ENCODE results near the gene IPMK.
"Not testable (repeated sequence)": the region's sequence is repeated elsewhere in the genome, so short reads cannot be mapped to it uniquely, and the experiment has no call there.

IPMK gene

DNA sequence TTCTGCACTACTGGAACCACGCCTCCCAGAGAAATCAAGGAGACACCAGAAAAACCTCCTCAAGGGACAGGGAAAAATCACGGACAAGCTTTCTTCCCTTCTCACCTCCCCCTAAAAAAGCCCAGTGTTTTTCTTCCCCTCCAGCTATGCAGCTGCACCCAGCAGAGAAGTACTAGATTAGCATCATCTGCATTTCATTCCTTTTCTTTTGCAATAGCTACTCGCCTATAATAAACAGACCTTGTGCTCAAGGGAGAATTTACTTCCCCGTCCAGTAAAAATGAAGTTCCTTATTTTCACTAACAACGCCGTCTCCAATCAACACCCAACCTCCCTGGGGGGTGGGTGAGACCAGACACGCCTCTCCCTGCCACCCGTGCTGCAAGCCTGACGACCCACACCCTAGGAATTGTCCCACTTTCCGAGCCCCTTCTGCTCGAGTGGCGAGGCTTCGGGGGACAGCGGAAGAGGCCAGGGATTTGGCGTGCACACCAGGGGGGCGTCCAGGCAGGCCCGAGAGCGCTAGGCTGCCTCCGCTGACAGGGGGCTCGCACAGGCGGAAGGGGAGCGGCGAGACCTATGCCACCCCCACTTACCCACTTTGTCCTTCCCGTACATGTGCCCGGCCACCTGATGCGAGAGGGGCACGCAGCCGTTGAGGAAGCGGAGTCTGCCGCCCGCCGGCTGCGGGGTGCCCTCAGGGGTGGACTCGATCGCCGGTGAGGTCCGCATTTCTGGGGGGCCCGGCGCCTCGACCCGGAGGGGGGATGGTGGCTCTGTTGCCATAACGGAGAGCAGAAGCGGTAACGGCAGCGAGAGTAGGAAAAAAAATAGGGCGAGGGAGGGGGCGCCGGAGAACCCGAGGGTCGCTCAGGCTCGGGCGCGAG lies 625 bp downstream of the IPMK start:
- peak; percentile 94 for DNase-seq

DNA sequence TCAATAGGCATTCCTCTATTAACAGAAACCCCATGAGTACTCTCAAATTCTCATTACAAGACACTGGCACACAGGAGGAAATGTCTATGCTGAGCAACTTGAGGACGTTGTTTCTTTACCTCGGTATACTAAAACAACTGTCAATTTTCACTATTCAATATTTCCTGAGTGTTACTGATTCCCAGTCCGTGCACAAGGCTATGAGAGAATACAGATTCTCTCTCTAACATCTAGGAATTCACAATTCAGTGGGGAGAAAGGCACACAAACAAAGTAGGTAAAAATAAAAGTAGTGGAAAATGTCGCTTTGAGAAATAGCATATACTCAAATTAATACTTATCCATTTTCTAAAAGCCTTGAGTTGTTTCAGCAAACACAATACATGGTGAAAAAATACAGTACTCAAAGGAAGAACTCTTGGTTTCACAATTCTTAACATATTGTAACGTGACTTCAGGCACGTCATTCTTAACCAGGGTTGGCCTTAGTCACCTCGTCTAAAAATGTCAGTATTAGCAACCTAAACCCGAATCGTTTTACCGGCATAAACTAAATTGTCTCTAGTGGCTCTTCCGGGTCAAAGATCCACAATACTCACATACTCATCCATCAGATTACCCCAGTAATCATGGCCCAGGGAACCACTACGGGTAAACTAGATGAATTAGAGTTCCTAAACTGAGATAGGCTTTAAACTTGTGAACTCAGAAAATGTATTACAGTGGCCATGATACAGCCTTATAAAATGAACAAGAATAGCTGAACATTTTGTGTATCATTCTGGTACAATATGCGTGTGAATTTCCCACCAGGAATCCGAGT lies 1.5 kb downstream of the IPMK start:
- peak; percentile 59 for DNase-seq

DNA sequence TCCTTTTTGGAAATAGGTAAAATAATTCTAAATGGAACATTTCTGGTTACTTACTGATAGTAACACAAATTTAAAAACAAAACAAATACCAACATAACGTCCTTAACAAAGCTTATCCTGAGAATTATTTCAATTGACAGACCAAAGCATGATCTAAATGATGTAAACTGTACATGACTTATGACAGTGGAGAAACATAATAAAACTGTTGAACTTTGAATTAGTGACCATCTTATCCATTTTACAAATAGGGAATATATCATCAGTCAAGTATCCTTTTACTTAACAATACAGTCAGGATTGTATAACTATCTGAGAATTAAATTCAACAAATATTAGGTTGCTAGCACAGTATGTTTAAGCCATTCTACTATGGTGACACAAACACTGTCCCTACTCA lies 2.4 kb downstream of the IPMK start:
- DNase-seq, result no peak

DNA sequence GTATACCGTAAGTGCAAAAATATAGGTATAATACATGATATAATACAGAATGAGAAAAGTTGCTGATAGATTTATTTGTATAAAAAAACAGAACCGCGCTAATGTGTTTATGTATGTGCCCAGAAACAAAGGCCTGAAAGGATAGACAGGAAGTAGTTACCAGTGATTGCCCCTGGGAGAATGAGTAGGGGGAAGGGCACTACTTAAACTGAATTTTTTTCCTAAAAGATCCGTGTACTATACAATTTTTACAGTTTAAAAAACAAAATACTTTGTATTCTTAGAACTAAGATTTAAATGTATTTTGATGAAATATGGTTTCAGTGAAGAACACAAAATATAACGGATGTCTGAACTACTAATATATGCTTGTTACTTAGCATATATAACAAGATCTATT lies 2.9 kb downstream of the IPMK start:
- peak; percentile 35 for DNase-seq

DNA sequence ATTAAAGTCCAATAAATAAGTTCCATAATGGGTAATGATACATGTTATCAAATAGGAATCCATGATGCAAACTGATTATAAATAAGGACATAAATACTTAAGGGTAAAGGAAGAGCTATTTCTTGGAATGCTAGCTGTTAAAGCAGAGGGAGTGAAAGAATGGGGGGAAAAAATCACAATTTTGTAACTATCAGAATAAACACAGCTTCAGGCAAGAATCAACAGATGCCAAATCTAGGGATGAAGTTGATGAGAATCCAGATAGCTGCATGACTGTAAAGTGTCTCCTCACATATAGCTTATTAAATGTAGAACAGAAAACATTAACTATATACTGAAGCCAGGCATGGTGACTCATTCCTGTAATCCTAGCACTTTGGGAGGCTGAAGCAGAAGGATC lies 4.9 kb downstream of the IPMK start:
- DNase-seq, result no peak

DNA sequence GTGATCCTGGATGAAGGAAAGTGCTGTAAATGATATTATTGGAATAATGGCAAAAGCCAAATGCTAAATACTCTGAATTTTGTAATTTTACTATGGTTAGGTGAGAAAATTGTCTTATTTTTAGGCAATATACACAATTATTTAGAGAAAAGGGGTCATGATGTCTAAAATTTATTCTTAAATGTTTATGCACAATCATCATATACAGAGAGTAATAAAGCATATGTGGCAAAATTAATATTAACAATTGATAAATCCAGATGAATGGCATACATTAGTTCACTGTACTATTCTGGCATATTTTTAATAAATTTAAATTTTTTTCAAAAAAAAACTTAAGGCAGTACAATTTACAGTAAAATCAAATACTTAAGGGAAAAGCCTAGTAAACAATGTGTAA lies 7.4 kb downstream of the IPMK start:
- no peak for DNase-seq

DNA sequence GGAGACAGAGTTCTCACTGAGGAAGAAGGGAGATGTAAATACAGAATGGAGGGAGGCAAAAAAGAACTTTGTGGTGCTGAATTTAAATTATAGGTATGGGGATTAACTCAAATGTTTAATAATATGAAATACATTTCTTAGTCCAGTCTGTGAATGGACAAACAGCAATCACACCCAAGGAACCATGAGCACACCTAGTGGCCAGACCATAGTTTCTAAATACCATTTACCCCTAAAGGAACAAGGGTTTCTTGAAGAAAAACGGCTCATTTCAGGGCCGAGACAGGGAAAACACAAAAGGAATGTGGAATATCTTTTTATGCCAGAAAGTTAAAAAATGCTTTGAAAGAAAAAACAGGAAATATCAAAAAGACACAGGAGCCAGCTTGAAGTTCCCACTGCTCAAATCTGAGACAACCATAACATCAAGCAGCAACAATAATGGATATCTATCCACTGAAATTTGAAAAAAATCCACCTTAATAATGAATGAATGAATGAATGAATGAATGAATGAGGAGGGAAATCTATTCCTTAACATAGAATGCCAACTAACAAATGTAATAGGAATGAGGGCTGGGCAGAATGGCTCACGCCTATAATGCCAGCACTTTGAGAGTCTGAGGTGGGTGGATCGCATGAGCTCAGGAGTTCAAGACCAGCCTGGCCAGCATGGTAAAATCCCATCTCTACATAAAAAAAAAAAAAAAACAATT lies 8.6 kb downstream of the IPMK start:
- no peak for DNase-seq

DNA sequence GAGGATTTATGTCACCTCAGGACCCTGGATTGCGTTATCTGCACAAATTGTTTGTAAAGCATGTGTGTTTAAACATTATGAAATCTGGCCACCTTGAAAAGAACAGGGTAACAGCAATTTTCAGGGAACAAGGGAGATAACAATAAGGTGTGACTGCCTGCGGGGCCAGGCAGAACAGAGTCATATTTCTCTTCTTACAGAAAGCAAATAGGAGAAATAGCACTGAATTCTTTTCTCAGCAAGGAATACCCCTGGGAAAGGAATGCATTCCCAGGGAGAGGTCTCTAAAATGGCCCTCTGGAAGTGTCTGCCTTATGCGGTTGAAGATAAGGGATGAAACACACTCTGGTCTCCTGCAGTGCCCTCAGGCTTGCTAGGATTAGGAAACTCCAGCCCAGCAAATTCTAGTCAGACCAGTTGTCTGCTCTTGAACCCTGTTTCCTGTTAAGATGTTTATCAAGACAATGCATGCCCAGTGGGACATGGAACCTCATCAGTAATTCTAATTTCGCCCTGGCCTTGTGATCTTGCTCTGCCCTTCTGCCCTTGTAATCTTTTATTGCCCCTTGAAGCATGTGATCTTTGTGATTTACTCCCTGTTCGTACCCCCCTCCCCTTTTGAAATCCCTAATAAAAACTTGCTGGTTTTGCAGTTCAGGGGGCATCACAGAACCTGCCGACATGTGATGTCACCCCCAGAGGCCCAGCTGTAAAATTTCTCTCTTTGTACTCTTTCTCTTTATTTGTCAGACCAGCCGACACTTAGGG lies 11.5 kb downstream of the IPMK start:
- not testable (repeated sequence) for DNase-seq

DNA sequence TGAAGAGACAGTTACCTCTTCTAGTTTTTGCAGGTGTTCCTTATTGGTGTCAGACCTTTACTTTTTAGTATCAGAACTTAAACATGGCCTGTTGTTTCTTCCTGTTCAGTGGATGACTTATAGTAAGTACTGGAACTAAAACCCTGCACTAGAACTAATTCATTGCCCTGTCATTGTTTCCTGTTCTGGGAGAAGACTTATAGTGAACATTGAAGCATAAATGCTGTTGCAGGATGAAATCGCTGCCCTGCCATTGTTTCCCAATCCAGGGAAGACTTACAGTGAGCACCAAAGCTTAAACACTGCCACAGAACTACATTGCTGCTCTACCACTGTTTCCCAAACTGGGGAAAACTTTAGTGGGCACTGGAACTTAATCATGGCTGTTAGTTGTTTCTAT lies 13.1 kb downstream of the IPMK start:
- no peak for DNase-seq

DNA sequence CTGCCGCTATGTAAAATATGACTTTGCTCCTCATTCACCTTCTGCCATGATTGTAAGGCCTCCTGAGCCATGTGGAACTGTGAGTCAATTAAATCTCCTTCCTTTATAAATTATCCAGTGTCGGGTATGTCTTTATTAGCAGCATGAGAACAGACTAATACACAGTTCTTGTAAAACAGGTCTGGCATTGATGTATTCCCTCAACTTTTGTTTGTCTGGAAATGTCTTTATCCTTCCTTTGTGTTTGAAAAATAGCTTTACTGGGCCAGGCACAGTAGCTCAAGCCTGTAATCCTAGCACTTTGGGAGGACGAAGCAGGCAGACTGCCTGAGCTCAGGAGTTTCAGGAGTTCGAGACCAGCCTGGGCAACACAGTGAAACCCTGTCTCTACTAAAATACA lies 14.5 kb downstream of the IPMK start:
- no peak for DNase-seq

DNA sequence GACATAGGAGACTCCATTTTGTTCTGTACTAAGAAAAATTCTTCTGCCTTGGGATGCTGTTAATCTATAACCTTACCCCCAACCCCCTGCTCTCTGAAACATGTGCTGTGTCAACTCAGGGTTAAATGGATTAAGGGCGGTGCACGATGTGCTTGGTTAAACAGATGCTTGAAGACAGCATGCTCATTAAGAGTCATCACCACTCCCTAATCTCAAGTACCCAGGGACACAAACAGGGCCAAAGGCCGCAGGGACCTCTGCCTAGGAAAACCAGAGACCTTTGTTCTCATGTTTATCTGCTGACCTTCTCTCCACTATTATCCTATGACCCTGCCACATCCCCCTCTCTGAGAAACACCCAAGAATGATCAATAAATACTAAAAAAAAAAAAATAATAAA lies 23.0 kb downstream of the IPMK start:
- not testable (repeated sequence) for DNase-seq

DNA sequence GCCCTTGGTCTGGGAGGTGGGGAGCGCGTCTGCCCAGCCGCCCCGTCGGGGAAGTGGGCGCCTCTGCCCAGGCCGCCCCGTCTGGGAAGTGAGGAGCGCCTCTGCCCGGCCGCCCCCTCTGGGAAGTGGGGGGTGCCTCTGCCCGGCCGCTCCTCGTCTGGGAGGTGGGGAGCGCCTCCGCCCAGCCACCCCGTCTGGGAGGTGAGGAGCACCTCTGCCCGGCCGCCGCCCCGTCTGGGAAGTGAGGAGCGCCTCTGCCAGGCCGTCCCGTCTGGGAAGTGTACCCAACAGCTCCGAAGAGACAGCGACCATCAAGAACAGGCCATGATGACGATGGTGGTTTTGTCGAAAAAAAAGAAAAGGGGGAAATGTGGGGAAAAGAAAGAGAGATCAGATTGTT lies 23.5 kb downstream of the IPMK start:
- DNase-seq, result not testable (repeated sequence)

DNA sequence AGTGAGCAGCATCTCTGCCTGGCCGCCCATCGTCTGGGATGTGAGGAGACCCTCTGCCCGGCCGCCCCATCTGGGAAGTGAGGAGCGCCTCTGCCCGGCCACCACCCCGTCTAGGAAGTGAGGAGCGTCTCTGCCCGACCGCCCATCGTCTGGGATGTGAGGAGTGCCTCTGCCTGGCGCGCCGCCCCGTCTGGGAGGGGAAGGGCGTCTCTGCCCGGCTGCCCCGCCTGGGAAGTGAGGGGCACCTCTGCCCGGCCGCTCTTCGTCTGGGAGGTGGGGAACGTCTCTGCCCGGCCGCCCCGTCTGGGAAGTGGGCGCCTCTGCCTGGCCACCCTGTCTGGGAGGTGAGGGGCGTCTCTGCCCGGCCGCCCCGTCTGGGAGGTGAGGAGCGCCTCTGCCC lies 23.9 kb downstream of the IPMK start:
- DNase-seq, result not testable (repeated sequence)

DNA sequence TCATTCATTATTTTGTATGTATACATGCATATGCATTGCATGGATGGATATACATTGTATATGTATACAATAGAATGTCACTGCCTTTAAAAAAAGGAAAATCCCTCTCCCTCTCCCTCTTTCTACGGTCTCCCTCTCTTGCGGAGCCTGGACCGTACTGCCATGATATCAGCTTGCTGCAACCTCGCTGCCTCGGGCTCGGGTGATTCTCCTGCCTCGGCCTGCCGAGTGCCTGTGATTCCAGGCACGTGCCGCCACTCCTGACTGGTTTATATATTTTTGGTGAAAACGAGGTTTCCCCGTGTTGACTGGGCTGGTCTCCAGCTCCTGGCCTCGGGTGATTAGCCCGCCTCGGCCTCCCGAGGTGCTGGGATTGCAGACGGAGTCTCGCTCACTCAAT lies 24.4 kb downstream of the IPMK start:
- no peak for DNase-seq

DNA sequence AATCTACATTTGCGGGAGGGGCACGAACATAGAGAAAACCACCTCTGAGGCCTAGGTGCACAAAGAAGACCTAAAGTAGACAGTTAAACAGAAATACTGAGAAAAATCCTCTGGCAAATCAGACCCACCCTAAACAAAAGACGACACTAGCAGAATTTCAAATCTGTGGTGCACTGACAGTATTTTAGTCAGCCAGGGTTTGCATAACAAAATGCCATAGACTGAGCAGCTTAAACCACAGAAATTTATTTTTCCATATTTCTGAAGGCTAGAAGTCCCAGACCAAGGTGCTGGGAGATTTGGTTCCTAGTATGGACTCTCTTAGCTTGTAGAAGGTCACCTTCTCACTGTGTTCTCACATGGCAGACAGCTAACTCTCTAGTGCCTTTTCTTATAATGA lies 26.3 kb downstream of the IPMK start:
- DNase-seq, result no peak

DNA sequence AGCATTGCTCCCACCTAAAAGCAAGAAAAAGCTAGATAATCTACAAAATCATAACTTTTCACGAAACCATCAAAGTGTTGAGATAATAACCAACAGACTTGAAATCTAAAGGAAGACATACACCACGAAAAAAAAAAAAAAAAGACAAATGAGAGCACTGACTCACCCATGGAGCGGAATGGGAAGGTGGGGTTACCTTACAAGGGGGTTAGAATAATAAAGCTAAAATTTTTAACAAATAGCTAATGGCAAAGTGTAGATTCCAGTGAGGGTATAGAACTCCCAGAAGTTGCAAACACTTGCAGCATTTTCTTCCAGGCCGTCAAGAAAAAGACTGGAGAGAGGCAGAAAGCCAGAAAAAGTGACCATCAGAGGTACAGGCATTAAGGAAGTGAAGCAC lies 27.2 kb downstream of the IPMK start:
- DNase-seq, result no peak

DNA sequence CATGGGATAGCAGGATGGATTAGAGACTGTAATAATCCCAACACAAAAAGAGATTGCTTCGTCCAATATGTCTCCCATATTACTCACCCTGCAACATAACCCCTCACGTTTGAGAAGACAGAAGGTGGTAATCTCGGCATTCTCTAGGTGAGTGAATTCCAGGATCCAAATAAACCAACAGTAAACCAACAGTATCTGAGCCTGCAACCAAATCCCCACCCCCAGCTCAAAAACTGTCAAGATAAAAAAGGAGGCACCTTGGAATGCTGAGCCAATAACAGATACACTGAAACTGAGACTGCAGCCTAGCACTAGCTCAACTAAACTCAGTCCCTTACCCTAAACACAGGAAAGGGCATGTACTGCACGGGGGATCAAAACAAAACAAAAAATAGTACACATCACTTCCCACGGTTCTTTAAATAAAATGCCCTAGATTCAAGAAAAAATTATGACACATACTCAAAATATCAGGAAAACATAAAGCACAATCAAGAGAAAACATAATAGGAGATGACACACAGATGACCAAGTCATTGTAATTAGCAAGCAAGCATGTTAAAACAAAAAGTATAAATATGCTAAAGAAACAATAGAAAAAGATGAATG lies 28.0 kb downstream of the IPMK start:
- no peak for DNase-seq

DNA sequence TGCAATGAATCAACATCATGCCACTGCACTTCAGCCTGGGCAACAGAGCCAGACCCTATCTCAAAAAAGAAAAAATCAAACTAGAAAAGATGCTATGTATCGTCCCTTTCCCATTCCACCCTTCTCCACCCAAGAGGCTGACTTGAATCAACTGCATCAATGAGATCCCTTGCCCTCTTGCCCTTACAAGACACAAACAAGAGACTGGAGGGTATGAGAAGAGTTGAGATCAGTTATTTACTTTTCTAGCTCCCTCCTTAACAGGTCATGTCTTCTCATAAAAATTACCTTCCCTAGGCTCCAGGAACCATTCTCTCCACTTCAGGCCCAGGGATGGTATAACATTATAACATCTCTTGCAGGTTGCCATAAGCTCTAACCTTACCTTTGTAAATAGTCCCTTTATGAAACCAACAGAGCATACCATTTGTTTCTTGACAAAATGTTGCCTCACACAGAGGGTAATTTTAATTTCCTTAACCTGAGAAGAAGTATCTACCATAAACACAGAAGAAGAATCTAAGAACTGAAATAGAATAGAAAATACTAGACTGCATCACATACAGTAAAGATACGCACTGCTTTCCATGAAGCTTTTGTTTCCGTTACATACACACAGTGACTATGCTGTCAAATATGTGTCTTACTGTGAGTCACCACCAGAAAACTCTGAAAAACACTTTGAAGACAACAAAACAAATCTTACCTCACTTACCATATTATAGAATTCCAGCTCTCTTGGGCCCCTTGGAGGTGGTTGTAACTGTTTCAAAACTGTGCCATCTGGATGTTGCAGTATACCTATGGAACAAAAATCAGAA lies 30.5 kb downstream of the IPMK start:
- no peak for DNase-seq

DNA sequence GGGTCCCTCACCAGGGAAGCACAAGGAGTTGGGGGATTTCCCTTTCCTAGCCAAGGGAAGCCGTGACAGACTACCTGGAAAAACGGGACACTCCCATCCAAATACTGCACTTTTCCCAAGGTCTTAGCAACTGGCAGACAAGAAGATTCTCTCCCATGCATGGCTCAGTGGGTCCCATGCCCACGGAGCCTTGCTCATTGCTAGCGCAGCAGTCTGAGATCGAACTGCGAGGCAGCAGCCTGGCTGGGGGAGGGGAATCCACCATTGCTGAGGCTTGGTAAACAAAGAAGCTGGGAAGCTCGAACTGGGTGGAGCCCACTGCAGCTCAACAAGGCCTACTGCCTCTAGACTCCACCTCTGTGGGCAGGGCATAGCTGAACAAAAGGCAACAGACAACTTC lies 37.8 kb downstream of the IPMK start:
- DNase-seq, result not testable (repeated sequence)

DNA sequence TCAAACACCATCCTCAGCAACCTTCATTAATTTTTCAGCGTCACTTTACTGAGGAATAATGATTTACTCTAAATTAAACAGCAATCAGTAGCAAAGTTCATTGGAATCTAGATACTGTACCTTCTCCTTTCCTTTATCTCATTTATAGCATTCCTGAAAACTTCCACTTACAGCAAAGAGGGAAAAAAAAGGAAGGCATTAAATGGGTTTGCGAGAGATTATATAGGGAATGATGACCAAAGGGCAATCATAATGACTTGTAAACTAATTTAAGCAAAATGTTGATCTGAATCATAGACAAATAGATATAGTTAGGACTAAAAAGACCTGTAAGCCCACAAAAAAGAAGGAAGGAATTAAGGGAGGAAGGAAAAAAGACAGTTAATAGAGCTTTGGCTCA lies 42.0 kb downstream of the IPMK start:
- no peak for DNase-seq

DNA sequence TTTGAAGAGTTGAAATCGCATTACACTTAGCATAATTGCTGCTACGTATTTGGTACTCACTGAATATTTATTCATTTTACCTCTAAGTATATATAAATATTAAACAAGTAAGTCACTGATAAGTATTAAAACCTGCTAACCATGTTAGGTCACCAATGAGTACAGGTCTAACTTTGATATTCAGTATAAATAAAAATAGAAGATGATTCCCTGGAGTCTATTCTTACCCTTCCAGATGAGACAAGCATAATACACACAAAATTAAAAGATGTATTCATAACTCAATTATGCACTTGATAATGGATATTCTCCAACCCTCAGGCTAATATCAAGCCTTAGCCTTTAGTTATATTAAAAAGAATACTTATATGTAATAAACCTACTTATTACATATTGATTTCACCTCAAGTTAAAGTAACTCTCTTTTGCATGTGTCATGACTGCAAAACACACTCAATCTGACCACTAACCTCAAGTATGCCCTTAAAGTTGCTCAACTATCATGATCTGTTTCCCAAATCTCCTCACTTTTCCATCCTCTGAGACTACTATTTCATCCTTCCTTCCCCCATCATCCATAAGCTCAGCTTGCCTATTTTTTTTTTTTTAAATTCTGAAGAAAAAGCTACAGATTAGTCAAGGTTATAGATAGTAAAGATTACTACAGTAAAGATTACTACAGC lies 46.8 kb downstream of the IPMK start:
- DNase-seq, result no peak
